H9 (cell line): ENCODE data around the gene CLEC18C. TPM values are rescaled to one million over a fixed set of nuclear protein-coding genes. Genes with fewer than 3 reads are reported as not detected.
"Not testable (repeated sequence)": the region's sequence is repeated elsewhere in the genome, so short reads cannot be mapped to it uniquely, and the experiment has no call there.

ENCODE experiments used
- DNase-seq: peaks from one replicate; pipeline ENCODE4 v3.0.0-alpha.2; 2017
- H2AFZ ChIP-seq: one replicate; pipeline ENCODE4 v1.6.1; 2013; ENCODE audit warnings: mild to moderate bottlenecking, low read length, control low read depth, moderate library complexity
- H2AK5ac ChIP-seq: 2 replicates; pipeline ENCODE4 v1.6.1; 2013; ENCODE audit warnings: low read length, control low read depth, mixed read lengths; ENCODE audit not compliant: insufficient read length
- H2BK120ac ChIP-seq: one replicate; pipeline ENCODE4 v1.6.1; 2013; ENCODE audit warnings: low read depth, mild to moderate bottlenecking, low read length, control low read depth, inconsistent platforms; ENCODE audit not compliant: poor library complexity, severe bottlenecking
- H2BK12ac ChIP-seq: 2 replicates; pipeline ENCODE4 v1.6.1; 2013; ENCODE audit warnings: low read length, control low read depth, mixed read lengths, low read depth; ENCODE audit not compliant: insufficient read length
- H2BK15ac ChIP-seq: 2 replicates; pipeline ENCODE4 v1.6.1; 2013; ENCODE audit warnings: low read depth, low read length, control low read depth
- H2BK20ac ChIP-seq: one replicate; pipeline ENCODE4 v1.6.1; 2013; ENCODE audit warnings: low read depth, mild to moderate bottlenecking, low read length, control low read depth, inconsistent platforms; ENCODE audit not compliant: poor library complexity, severe bottlenecking
- H2BK5ac ChIP-seq: 2 replicates; pipeline ENCODE4 v1.6.1; 2013; ENCODE audit warnings: low read length, control low read depth, mixed read lengths; ENCODE audit not compliant: insufficient read length
- H3K14ac ChIP-seq: 2 replicates; pipeline ENCODE4 v1.6.1; 2013; ENCODE audit warnings: low read length, control low read depth; ENCODE audit not compliant: insufficient read depth
- H3K18ac ChIP-seq: 2 replicates; pipeline ENCODE4 v1.6.1; 2013; ENCODE audit warnings: low read depth, mild to moderate bottlenecking, mixed read lengths, low read length, control low read depth; ENCODE audit not compliant: insufficient read length
- H3K23ac ChIP-seq: 2 replicates; pipeline ENCODE4 v1.6.1; 2013; ENCODE audit warnings: low read length, control low read depth, mixed read lengths, low read depth; ENCODE audit not compliant: insufficient read length
- H3K23me2 ChIP-seq: 2 replicates; pipeline ENCODE4 v1.6.1; 2013; ENCODE audit warnings: low read depth, mild to moderate bottlenecking, mixed read lengths, low read length, control low read depth; ENCODE audit not compliant: insufficient read length, poor library complexity, severe bottlenecking
- H3K27ac ChIP-seq: 2 replicates; pipeline ENCODE4 v1.5.1; 2013; ENCODE audit warnings: low read length, control low read depth, mixed read lengths, low read depth; ENCODE audit not compliant: insufficient read length
- H3K27me3 ChIP-seq: 2 replicates; pipeline ENCODE4 v1.6.1; 2013; ENCODE audit warnings: low read length, control low read depth, inconsistent platforms; ENCODE audit not compliant: insufficient read depth
- H3K4ac ChIP-seq: 2 replicates; pipeline ENCODE4 v1.6.1; 2013; ENCODE audit warnings: low read depth, mild to moderate bottlenecking, control low read depth, inconsistent platforms, low read length, moderate library complexity
- H3K4me1 ChIP-seq: 2 replicates; pipeline ENCODE4 v1.6.1; 2013; ENCODE audit warnings: low read length, control low read depth, inconsistent platforms; ENCODE audit not compliant: insufficient read depth
- H3K4me2 ChIP-seq: 2 replicates; pipeline ENCODE4 v1.6.1; 2013; ENCODE audit warnings: low read length, control low read depth, mixed read lengths; ENCODE audit not compliant: insufficient read length, insufficient read depth
- H3K56ac ChIP-seq: 2 replicates; pipeline ENCODE4 v1.6.1; 2013; ENCODE audit warnings: low read depth, mild to moderate bottlenecking, mixed read lengths, low read length, control low read depth; ENCODE audit not compliant: insufficient read length
- H3K79me1 ChIP-seq: 2 replicates; pipeline ENCODE4 v1.6.1; 2013; ENCODE audit warnings: low read depth, mild to moderate bottlenecking, moderate library complexity, low read length, control low read depth, inconsistent platforms; ENCODE audit not compliant: insufficient read depth, poor library complexity, severe bottlenecking
- H3K79me2 ChIP-seq: 2 replicates; pipeline ENCODE4 v1.6.1; 2013; ENCODE audit warnings: low read length, control low read depth, inconsistent platforms; ENCODE audit not compliant: insufficient read depth
- H3K9ac ChIP-seq: 2 replicates; pipeline ENCODE4 v1.6.1; 2013; ENCODE audit warnings: low read length, control low read depth, mixed read lengths; ENCODE audit not compliant: insufficient read length; ENCODE audit errors: extremely low read depth
- H3K9me3 ChIP-seq: one replicate; pipeline ENCODE4 v1.6.1; 2013; ENCODE audit warnings: low read depth, low read length, inconsistent platforms; ENCODE audit not compliant: control insufficient read depth
- H3T11ph ChIP-seq: one replicate; pipeline ENCODE4 v1.6.1; 2013; ENCODE audit warnings: mild to moderate bottlenecking, low read length, control low read depth, inconsistent platforms
- H4K20me1 ChIP-seq: one replicate; pipeline ENCODE4 v1.6.1; 2013; ENCODE audit not compliant: control insufficient read depth, insufficient read length, insufficient read depth
- H4K5ac ChIP-seq: 2 replicates; pipeline ENCODE4 v1.6.1; 2013; ENCODE audit warnings: low read depth, mild to moderate bottlenecking, mixed read lengths, low read length, control low read depth; ENCODE audit not compliant: insufficient read length
- H4K8ac ChIP-seq: replicated peaks from 2 replicates; pipeline ENCODE4 v1.6.1; 2013; ENCODE audit warnings: low read length, control low read depth, mixed read lengths, low read depth; ENCODE audit not compliant: insufficient read length
- H4K91ac ChIP-seq: 2 replicates; pipeline ENCODE4 v1.6.1; 2013; ENCODE audit warnings: low read depth, mild to moderate bottlenecking, moderate library complexity, mixed read lengths, low read length, control low read depth; ENCODE audit not compliant: insufficient read length
- H3K27ac Mint-ChIP-seq, 3 experiments: 2 replicates in 2 of 3; 3 replicates in 1 of 3; pipeline ENCODE4 v1.8.0; 2020 to 2021; ENCODE audit warnings: mixed read lengths in 3 of 3, mild to moderate bottlenecking in 1 of 3, moderate library complexity in 1 of 3
- H3K27me3 Mint-ChIP-seq: 2 replicates; pipeline ENCODE4 v1.8.0; 2021; ENCODE audit warnings: low read depth, mild to moderate bottlenecking, moderate library complexity, mixed read lengths
- H3K36me3 Mint-ChIP-seq, 3 experiments: 2 replicates in 2 of 3; 3 replicates in 1 of 3; pipeline ENCODE4 v1.8.0; 2020 to 2021; ENCODE audit warnings: low read depth in 3 of 3, mixed read lengths in 3 of 3; ENCODE audit not compliant: insufficient read depth in 1 of 3
- H3K4me1 Mint-ChIP-seq, 2 experiments: 2 replicates each; pipeline ENCODE4 v1.8.0; 2020; ENCODE audit warnings: mixed read lengths in 2 of 2
- H3K4me3 Mint-ChIP-seq, 2 experiments: 2 replicates in 1 of 2; 3 replicates in 1 of 2; pipeline ENCODE4 v1.8.0; 2020 to 2021; ENCODE audit warnings: mild to moderate bottlenecking in 2 of 2, mixed read lengths in 2 of 2, moderate library complexity in 1 of 2
- H3K9me3 Mint-ChIP-seq, 2 experiments: 2 replicates in 1 of 2; 3 replicates in 1 of 2; pipeline ENCODE4 v1.8.0; 2020; ENCODE audit warnings: mild to moderate bottlenecking in 2 of 2, mixed read lengths in 2 of 2, moderate library complexity in 1 of 2
- WGBS: extraction: QIAGEN DNeasy Blood & Tissue Kit; methylation state at CpG from one replicate; pipeline ENCODE4 v1.1.7; 2013; ENCODE audit warnings: missing lambda C conversion rate, low lambda C conversion rate, mixed read lengths; ENCODE audit not compliant: insufficient read length; ENCODE audit errors: extremely low coverage; 5-methylcytosine and 5-hydroxymethylcytosine counted together
- total RNA-seq: library from RNA; stranded (reverse); gene quantifications from 2 replicates; pipeline ENCODE4 v1.2.1, GENCODE V29; 2021

Gene CLEC18C
- total RNA-seq, 1 experiment from 2014 or later = 0.11 TPM

GRCh38 chr16:70225430-70225829 lies 51.8 kb downstream of the CLEC18C start:
- H3K27me3 Mint-ChIP-seq, H4K91ac ChIP-seq, H3K27me3 ChIP-seq, H2BK12ac ChIP-seq, H3K4me1 ChIP-seq, H3K27ac Mint-ChIP-seq, H3K27ac ChIP-seq, H2BK15ac ChIP-seq, H3K14ac ChIP-seq, H3K23ac ChIP-seq, H3K79me1 ChIP-seq, H2BK20ac ChIP-seq, H2AK5ac ChIP-seq, H4K8ac ChIP-seq, H3K4ac ChIP-seq, H3T11ph ChIP-seq, H2BK120ac ChIP-seq, H4K20me1 ChIP-seq, H2BK5ac ChIP-seq, H2AFZ ChIP-seq, H3K56ac ChIP-seq, DNase-seq, H3K23me2 ChIP-seq, H4K5ac ChIP-seq, H3K4me3 Mint-ChIP-seq, H3K9me3 Mint-ChIP-seq, H3K9ac ChIP-seq, H3K79me2 ChIP-seq, H3K4me1 Mint-ChIP-seq, H3K4me2 ChIP-seq, H3K18ac ChIP-seq, H3K9me3 ChIP-seq: not testable (repeated sequence)
- WGBS = no CpG with 5 or more reads among the region's 4 CpGs
- H3K36me3 Mint-ChIP-seq = peaks cover 14 to 46% (median 15%) of the 10 kb centered on the region in 3 experiments; a peak in 5 of 7 replicates

- not testable (repeated sequence) for H3K4me1 Mint-ChIP-seq, H2AFZ ChIP-seq, H2BK15ac ChIP-seq, H2BK5ac ChIP-seq, H3K4me1 ChIP-seq, H4K20me1 ChIP-seq, H3K9me3 ChIP-seq, DNase-seq, H3K23me2 ChIP-seq, H4K91ac ChIP-seq, H3T11ph ChIP-seq, H3K79me2 ChIP-seq, H3K18ac ChIP-seq, H2BK20ac ChIP-seq, H2BK120ac ChIP-seq, H3K9me3 Mint-ChIP-seq, H4K8ac ChIP-seq, H3K27me3 ChIP-seq, H3K79me1 ChIP-seq, H3K56ac ChIP-seq, H4K5ac ChIP-seq, H2AK5ac ChIP-seq, H3K4ac ChIP-seq, H3K4me2 ChIP-seq, H3K14ac ChIP-seq, H3K27ac ChIP-seq, H3K9ac ChIP-seq, H3K27me3 Mint-ChIP-seq, H3K4me3 Mint-ChIP-seq, H3K23ac ChIP-seq, H3K27ac Mint-ChIP-seq, H2BK12ac ChIP-seq
- H3K36me3 Mint-ChIP-seq = peaks cover 14 to 44% (median 16%) of the 10 kb centered on the region in 3 experiments; a peak in 5 of 7 replicates
Measured at GRCh38 chr16:70226024-70226423, 52.4 kb downstream of the CLEC18C start.
